ENCODE data around the gene ZNF813.

- TF ChIP-seq CTCF (IDR thresholded peaks at IDR 0.05; ENCODE audit: low read depth, low read length) (no peak), EZH2phosphoT487 (IDR thresholded peaks at IDR 0.05; ENCODE audit: low read depth) (no peak)
These were observed 74.4 kb downstream of the ZNF813 start for GRCh38 chr19:53541971-53542370.
